Measurements from ENCODE around the gene PDK1. TPM values are rescaled to one million over a fixed set of nuclear protein-coding genes. Genes with fewer than 3 reads are reported as not detected.
A peak's percentile ranks its signal among the peaks of the same experiment; 100 is the strongest.
"Not testable (repeated sequence)": the region's sequence is repeated elsewhere in the genome, so short reads cannot be mapped to it uniquely, and the experiment has no call there.

Gene PDK1
- total RNA-seq, 1 donor from 2014 or later = 14.6 TPM

DNA sequence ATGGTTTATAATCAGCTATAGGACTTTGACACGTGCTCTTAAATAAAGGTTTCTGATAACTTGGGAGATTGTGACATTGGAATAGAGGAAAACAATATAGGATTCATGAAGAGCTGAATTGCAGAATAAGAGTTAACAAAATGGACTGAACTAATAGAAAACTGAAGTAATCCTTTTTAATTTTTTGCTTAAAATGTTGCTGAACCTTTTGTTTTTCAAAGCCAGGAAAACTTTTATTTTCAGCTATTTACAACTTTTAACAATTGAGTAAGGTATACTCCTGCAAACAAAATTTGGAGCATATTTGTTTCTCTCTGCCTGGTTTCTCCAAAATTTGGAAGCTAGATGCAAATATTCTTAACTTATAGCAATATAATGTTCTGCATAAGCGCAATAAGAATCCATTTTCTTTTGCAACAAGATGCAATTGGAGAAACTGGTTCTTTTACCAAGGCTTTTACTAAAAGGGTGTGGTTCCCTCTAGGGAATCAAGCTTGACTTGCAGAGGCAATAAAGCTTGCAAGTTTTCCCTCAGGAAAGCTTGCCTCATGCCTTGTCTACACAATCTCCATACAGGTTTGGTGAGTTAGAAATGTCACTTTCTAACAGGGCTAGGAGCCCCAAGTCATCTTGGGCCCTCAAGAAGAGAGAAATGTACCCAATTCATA is 10.3 kb upstream of the PDK1 start:
- H3K4me3 Mint-ChIP-seq = no peak overlapping the region
- peaks cover 25% of the 10 kb centered on the region for H3K9me3 Mint-ChIP-seq
- H3K36me3 Mint-ChIP-seq (ENCODE audit: low read depth) = peaks cover 24% of the 10 kb centered on the region
- H3K27me3 Mint-ChIP-seq (ENCODE audit: low read depth) = peaks cover 2% of the 10 kb centered on the region
- TF ChIP-seq, protein P1, sequence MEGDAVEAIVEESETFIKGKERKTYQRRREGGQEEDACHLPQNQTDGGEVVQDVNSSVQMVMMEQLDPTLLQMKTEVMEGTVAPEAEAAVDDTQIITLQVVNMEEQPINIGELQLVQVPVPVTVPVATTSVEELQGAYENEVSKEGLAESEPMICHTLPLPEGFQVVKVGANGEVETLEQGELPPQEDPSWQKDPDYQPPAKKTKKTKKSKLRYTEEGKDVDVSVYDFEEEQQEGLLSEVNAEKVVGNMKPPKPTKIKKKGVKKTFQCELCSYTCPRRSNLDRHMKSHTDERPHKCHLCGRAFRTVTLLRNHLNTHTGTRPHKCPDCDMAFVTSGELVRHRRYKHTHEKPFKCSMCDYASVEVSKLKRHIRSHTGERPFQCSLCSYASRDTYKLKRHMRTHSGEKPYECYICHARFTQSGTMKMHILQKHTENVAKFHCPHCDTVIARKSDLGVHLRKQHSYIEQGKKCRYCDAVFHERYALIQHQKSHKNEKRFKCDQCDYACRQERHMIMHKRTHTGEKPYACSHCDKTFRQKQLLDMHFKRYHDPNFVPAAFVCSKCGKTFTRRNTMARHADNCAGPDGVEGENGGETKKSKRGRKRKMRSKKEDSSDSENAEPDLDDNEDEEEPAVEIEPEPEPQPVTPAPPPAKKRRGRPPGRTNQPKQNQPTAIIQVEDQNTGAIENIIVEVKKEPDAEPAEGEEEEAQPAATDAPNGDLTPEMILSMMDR (conservative IDR thresholded peaks at IDR 0.05) = no peak
- DNase-seq (ENCODE audit: low read depth, low spot score) = no peak
- H3K27ac Mint-ChIP-seq (ENCODE audit: unreplicated experiment) = no peak overlapping the region
- no peaks in the 10 kb centered on the region for H3K4me1 Mint-ChIP-seq

DNA sequence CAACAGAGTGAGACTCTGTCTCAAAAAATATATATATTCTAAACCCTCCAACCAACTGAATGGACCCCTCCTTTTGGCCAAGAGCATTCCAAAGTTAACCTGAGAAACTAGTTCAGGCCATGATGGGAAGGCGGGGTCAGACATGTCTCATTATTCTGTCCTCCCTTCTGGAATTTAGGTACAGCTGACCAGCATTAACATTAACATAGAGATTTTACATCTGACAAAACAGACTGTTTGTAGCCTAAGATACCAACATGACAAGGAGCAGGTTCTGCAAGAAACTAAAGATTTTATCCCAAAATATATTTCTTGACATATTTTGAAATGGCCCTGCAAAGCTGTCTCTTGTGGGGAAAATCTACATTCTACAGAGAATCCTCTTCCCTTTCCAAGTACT is 6.8 kb upstream of the PDK1 start:
- Mint-ChIP-seq H3K27ac (ENCODE audit: unreplicated experiment) (no peak overlapping the region), H3K9me3 (peaks cover 9% of the 10 kb centered on the region), H3K27me3 (ENCODE audit: low read depth) (peaks cover 10% of the 10 kb centered on the region), H3K4me3 (no peak overlapping the region), H3K36me3 (ENCODE audit: low read depth) (peaks cover 10% of the 10 kb centered on the region), H3K4me1 (peaks cover 8% of the 10 kb centered on the region)
- TF ChIP-seq, protein P1 (conservative IDR thresholded peaks at IDR 0.05) = no peak
- DNase-seq (ENCODE audit: low read depth, low spot score) = no peak

DNA sequence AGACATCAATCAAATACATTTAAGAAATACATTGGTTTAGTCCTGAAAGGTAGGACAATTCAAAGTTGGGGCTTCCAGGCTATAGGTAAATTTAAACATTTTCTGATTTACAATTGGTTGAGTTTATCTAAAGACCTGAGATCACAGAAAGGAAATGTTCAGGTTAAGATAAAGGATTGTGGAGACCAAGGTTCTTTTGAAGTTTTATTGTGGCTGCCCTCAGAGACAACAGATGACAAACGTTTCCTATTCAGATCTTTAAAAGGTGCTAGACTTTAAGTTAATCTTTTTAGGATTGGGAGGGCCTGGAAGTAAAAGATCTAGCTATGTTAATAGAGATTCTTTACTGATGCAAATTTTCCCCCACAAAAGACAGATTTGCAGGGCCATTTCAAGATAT is 6.1 kb upstream of the PDK1 start:
- H3K36me3 Mint-ChIP-seq (ENCODE audit: low read depth) = peaks cover 10% of the 10 kb centered on the region
- not testable (repeated sequence) for H3K27ac Mint-ChIP-seq (ENCODE audit: unreplicated experiment); DNase-seq (ENCODE audit: low read depth, low spot score); H3K9me3 Mint-ChIP-seq; H3K4me3 Mint-ChIP-seq
- peaks cover 17% of the 10 kb centered on the region for H3K27me3 Mint-ChIP-seq (ENCODE audit: low read depth)
- H3K4me1 Mint-ChIP-seq = peaks cover 12% of the 10 kb centered on the region

DNA sequence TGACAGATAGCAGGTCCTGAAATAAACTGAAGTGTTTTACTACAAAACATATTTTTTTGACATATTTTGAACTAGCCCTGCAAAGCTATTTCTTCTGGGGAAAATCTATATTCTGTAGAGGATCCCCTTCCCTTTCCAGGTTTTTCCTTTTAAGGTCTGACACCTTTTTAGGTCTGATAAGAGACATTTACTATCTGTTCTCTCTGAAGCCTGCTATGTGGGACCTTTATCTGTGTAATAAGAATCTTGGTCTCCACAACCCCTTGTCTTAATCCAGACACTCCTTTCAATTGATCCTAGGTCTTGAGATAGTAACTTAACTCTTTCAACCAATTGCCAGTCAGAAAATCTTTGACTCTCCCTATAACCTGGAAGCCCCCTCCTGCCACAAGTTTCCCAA is 5.5 kb upstream of the PDK1 start:
- Mint-ChIP-seq H3K27ac (ENCODE audit: unreplicated experiment) (no peak overlapping the region), H3K4me1 (peaks cover 19% of the 10 kb centered on the region), H3K36me3 (ENCODE audit: low read depth) (peaks cover 7% of the 10 kb centered on the region), H3K27me3 (ENCODE audit: low read depth) (peaks cover 22% of the 10 kb centered on the region), H3K9me3 (peaks cover 5% of the 10 kb centered on the region), H3K4me3 (no peak overlapping the region)
- TF ChIP-seq, protein P1 (conservative IDR thresholded peaks at IDR 0.05) = no peak
- DNase-seq (ENCODE audit: low read depth, low spot score) = no peak

DNA sequence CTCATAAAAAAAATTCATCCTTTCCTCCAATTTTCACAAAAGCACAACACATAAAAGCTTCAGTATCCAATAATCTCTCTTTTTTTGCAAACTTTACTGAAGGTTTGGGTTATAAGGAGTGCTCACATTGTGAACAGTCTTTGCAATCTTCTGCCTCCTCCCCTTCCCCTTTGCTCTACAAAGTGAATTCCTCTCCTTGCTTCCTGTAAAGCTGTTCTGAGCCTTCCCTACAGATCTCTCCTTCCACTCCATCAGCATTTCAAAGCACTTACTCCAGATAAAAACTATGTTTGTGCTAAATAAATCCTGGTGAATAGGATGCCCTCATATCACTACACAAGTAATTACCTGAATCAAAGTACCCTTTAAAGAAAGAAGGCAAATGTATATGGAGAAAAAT is 4.6 kb upstream of the PDK1 start:
- Mint-ChIP-seq H3K4me1 (peaks cover 21% of the 10 kb centered on the region), H3K27me3 (ENCODE audit: low read depth) (peaks cover 23% of the 10 kb centered on the region), H3K9me3 (peaks cover 5% of the 10 kb centered on the region), H3K36me3 (ENCODE audit: low read depth) (peaks cover 7% of the 10 kb centered on the region), H3K4me3 (no peak overlapping the region), H3K27ac (ENCODE audit: unreplicated experiment) (peak overlapping the region; percentile 85)
- no peak for DNase-seq (ENCODE audit: low read depth, low spot score)
- TF ChIP-seq, protein P1 (conservative IDR thresholded peaks at IDR 0.05) = no peak

DNA sequence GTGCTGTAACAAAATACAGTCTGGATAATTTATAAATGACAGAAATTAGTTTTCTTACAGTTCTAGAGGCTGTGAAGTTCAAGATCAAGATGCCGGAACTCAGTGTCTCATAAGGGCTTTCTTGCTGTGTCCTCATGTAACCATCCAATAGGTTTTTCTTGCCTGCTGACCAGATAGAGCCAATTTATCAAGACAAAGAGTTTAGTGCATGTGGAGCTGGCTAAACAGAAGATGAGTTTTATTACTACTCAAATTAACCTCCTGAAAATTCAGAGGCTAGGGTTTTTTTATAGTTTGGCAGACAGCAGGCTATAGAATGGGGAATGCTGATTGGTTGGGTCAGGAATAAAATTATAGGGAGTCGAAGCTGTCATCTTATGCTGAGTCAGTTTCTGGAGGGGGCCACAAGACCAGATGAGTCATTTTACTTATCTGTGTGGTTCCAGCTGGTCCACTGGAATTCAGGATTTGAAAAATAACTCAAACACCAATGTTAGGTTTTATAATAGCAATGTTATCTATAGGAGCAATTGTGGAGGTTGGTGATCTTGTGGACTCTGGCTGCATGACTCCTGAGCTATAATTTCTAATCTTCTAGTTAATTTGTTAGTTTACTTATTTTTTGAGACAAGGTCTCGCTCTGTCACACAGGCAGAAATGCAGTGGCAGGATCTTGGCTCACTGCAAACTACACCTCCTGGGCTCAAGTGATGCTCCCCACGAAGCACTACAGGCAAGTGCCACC is 3.2 kb upstream of the PDK1 start:
- Mint-ChIP-seq H3K9me3 (peaks cover 3% of the 10 kb centered on the region), H3K4me3 (peak overlapping the region; percentile 24), H3K27ac (ENCODE audit: unreplicated experiment) (no peak overlapping the region), H3K27me3 (ENCODE audit: low read depth) (peaks cover 23% of the 10 kb centered on the region), H3K4me1 (peaks cover 34% of the 10 kb centered on the region), H3K36me3 (ENCODE audit: low read depth) (peaks cover 6% of the 10 kb centered on the region)
- no peak for DNase-seq (ENCODE audit: low read depth, low spot score)
- TF ChIP-seq, protein P1 (conservative IDR thresholded peaks at IDR 0.05) = no peak
